Esophagus (tissue), 2 donors: ENCODE data around the gene C3orf70. TPM values are rescaled to one million over a fixed set of nuclear protein-coding genes. Genes with fewer than 3 reads are reported as not detected.

Source experiments
- H3K27ac ChIP-seq, 2 donors: one replicate each; pipeline ENCODE4 v1.5.1; 2013; ENCODE audit warnings: low read depth in 2 of 2, mild to moderate bottlenecking in 2 of 2, inconsistent platforms in 1 of 2, low read length in 1 of 2, moderate library complexity in 1 of 2
- H3K27me3 ChIP-seq, 2 donors: one replicate each; pipeline ENCODE4 v1.6.1; 2013; ENCODE audit warnings: low read length in 2 of 2, control low read depth in 1 of 2, mild to moderate bottlenecking in 1 of 2; ENCODE audit not compliant: insufficient read depth in 2 of 2, control insufficient read depth in 1 of 2
- H3K36me3 ChIP-seq, 2 donors: one replicate each; pipeline ENCODE4 v1.6.1; 2013; ENCODE audit warnings: low read length in 1 of 2; ENCODE audit not compliant: control insufficient read depth in 2 of 2, insufficient read depth in 2 of 2
- H3K4me1 ChIP-seq, 2 donors: one replicate each; pipeline ENCODE4 v1.6.1; 2013; ENCODE audit warnings: low read length in 1 of 2; ENCODE audit not compliant: control insufficient read depth in 2 of 2, insufficient read depth in 2 of 2
- H3K4me3 ChIP-seq, 2 donors: one replicate each; pipeline ENCODE4 v1.5.1; 2013; ENCODE audit warnings: low read length in 2 of 2, mild to moderate bottlenecking in 2 of 2, low read depth in 1 of 2, moderate library complexity in 1 of 2
- H3K9me3 ChIP-seq, 2 donors: one replicate each; pipeline ENCODE4 v1.6.1; 2013; ENCODE audit warnings: mild to moderate bottlenecking in 2 of 2, low read depth in 1 of 2, low read length in 1 of 2, moderate library complexity in 1 of 2; ENCODE audit not compliant: control insufficient read depth in 2 of 2, insufficient read depth in 1 of 2
- WGBS, 2 donors: extraction: QIAGEN DNeasy Blood & Tissue Kit; methylation state at CpG; one replicate each; pipeline ENCODE4 v1.1.7; 2013; 5-methylcytosine and 5-hydroxymethylcytosine counted together
- polyA plus RNA-seq, 2 donors: library from polyadenylated mRNA; stranded (reverse); fragments of 200-250 nt; gene quantifications; one replicate each; pipeline ENCODE4 v1.2.3, GENCODE V29; 2013
- donor health status: healthy with polysubstance abuse.
- donor health status: Bipolar disorder and iron deficiency.

C3orf70 gene
- polyA plus RNA-seq, 2 donors, result 0.49 to 1.5 TPM

DNA sequence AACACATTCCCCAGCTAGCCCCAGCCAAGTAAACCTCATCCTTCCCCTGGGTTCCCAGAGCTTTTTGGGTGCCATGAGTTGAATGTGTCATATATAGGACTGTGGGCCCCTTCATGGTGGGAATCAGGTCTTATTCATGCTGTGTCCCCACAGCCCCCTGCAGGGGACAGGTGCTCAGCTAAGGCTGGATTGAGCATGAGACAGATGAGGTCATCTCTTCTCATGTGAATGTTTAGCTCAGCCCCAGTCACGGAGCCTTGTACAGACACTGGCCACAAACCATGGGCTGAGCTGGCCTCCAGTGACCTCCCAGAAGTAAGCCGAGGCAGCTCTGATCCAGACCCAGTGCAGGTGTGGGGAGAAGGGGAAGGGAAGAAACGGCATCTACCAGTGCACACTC, 70.7 kb downstream of the C3orf70 start:
- Histone ChIP-seq H3K4me3 (no peak overlapping the region), H3K4me1 (no peaks in the 10 kb centered on the region)
- WGBS, 2 donors, result 68 to 75% methylated on average over 3 of the region's 3 CpGs

DNA sequence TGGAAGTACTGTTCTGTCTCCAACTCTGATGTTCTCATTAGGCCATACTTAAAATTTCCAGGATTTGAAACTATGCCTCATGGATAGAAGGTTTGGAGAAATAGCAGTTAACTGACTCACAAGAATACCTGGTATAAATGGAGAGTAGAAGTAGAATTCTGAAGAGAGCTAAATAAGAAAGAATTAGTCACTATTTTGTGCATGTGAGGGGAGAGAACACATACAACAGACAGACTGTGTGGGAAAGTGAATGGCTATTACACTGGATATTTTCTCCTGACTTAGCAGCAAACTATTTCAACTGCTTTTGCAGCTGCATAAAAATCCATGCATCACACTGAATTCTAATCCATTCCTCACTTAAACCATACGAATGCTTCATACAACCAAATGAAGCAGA, 71.3 kb downstream of the C3orf70 start:
- H3K27ac ChIP-seq, result no peak overlapping the region
- WGBS, 2 donors, result 79 to 86% methylated on average over 1 of the region's 1 CpG
- no peaks in the 10 kb centered on the region for H3K27me3 ChIP-seq
- H3K9me3 ChIP-seq, result no peaks in the 10 kb centered on the region
- no peak overlapping the region for H3K4me3 ChIP-seq
- no peaks in the 10 kb centered on the region for H3K36me3 ChIP-seq
- H3K4me1 ChIP-seq, result no peaks in the 10 kb centered on the region

More for the DNA sequence above, 70.7 kb downstream of the C3orf70 start:
- H3K36me3 ChIP-seq, result no peaks in the 10 kb centered on the region
- H3K9me3 ChIP-seq, result no peaks in the 10 kb centered on the region
- no peak overlapping the region for H3K27ac ChIP-seq
- no peaks in the 10 kb centered on the region for H3K27me3 ChIP-seq

DNA sequence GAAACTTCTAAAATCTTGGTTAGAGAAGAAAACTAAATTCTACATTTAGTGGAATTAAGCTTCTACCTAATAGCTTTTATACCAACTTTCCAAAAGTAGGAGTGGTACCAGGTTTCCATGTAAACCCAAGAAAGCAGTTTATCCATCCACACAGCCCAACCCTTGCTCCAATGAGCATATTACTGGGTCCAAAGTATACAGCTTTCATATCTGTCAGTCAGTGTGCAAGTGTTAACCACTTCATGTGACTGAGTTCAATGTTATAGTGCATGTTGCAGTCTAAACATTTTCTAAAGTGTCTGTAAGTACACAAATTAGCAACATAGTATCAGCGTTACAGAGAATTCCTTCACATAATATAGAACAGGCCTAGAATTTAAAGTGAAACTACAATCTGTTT, 73.2 kb downstream of the C3orf70 start:
- 76% methylated on average over 1 of the region's 1 CpG for WGBS, 2 donors
- no peak overlapping the region for H3K4me3 ChIP-seq
- no peaks in the 10 kb centered on the region for H3K27me3 ChIP-seq

DNA sequence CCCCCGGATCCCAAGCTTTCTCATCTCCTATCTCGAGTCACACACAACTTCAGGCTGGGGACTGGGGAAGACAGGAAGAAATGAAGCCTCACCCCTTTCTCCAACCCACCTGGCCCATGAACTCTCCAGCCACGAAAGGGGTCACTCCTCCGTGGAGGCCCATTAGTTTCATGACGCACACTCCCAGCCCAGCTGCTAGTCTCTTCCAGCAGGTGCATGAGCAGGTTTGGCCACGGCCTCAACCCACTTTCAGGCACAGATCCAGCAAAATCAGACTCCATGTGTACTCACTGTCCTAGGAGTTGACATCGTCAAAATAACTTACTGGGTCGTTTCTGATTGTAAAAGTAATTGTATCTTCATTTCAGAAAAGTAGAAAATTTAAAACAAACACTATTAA, 76.6 kb downstream of the C3orf70 start:
- Histone ChIP-seq H3K36me3 (no peaks in the 10 kb centered on the region), H3K27me3 (no peaks in the 10 kb centered on the region), H3K9me3 (no peaks in the 10 kb centered on the region), H3K27ac (no peak overlapping the region), H3K4me1 (peaks cover 0 to 3% of the 10 kb centered on the region in 2 donors), H3K4me3 (no peak overlapping the region)
- WGBS, 2 donors, result 68 to 81% methylated on average over 8 of the region's 8 CpGs

More for the DNA sequence above, 73.2 kb downstream of the C3orf70 start:
- peaks cover 0 to 3% of the 10 kb centered on the region in 2 donors for H3K4me1 ChIP-seq
- H3K9me3 ChIP-seq, result no peaks in the 10 kb centered on the region
- no peaks in the 10 kb centered on the region for H3K36me3 ChIP-seq
- H3K27ac ChIP-seq, result no peak overlapping the region

DNA sequence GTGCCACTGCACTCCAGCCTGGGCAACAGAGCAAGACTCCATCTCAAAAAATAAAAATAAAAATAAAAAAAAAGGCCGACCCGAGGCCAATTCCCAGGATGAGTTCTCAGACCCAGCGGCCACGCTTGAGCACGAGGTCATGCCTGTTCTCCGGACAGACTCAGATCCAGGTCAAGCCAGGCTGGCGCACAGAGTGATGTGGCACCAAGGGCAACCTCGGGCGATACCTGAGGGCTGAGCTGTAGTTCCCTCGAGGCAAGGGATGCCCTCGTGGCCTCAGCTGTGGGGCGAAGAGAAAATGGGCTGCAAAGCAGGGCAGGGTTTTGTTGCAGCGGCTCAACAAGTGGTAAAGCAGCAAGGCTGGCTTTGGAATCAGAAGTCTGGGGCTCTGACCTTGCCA, 77.3 kb downstream of the C3orf70 start:
- Histone ChIP-seq H3K27ac (no peak overlapping the region), H3K9me3 (no peaks in the 10 kb centered on the region), H3K36me3 (no peaks in the 10 kb centered on the region), H3K27me3 (no peaks in the 10 kb centered on the region), H3K4me1 (peaks cover 0 to 3% of the 10 kb centered on the region in 2 donors), H3K4me3 (no peak overlapping the region)
- WGBS, 2 donors, result 92 to 94% methylated on average over 13 of the region's 13 CpGs

DNA sequence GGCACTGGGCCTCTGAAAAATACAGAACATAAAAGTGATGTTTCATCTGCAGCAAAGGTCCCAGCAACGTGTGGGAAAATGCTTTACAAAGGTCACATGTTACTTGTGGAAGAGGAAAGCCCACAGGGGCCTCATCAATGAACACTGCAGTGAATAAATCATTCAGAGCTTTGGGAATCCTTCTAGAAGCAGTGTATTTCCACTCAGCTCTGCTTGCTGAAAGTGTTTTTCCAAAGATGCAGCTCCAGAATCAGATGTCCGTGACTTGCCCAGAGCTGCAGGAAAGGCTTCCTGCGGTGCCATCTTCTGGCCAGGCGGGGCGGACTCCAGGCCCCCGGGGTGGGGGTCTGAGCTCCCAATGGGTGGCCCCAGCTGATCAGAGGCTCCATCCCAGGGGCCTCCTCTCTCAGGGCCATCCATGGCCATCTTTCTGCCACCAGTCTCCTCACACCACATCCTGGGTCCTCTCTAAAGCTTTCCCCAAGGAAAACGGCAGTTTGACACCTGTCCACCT, 81.5 kb downstream of the C3orf70 start:
- H3K27ac ChIP-seq, result no peak overlapping the region
- peaks cover 0 to 3% of the 10 kb centered on the region in 2 donors for H3K4me1 ChIP-seq
- no peaks in the 10 kb centered on the region for H3K27me3 ChIP-seq
- H3K36me3 ChIP-seq, result no peaks in the 10 kb centered on the region
- H3K4me3 ChIP-seq, result no peak overlapping the region
- no peaks in the 10 kb centered on the region for H3K9me3 ChIP-seq
- WGBS, 2 donors, result 63 to 64% methylated on average over 7 of the region's 7 CpGs

DNA sequence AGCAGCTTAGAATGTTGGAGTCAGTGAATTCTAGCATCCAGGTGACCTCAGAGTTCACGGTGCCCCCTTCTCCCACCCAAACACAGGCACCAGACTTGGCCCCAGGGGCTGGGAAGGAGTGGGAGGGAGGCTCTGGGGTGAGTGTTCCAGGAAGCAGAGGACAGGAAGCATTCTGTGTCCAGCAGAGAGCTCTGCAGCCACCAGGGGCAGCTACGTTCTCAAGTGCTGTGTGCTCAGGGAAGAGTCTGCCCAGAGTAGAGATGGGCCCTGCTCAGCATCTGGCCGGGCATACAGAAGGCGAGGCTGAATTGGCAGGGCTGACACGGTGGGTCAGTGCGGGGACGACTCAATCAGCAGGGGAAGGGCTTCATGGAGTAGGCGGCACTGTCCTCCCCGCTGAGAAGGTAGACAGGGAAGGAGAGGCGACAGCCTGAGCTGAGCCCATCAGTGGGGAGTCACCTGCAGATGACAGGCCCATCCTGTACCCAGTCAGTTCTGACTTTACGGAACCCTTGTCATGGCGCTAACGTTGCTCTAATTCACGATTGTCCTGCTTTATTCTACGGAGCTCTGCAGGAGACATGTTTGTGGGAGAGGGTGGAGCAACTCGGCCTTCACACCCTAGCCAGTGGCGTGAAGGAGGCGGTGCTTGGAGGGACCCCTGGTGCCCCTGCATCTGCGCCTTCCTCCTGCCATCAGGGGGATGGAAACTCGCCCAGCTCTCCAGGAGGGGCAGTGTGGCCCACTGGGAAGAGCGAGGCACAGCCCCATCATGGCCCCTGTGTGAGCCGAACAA, 82.2 kb downstream of the C3orf70 start:
- Histone ChIP-seq H3K4me3 (no peak overlapping the region), H3K4me1 (peaks cover 0 to 2% of the 10 kb centered on the region in 2 donors), H3K36me3 (no peaks in the 10 kb centered on the region), H3K9me3 (no peaks in the 10 kb centered on the region), H3K27me3 (no peaks in the 10 kb centered on the region), H3K27ac (no peak overlapping the region)
- 75 to 79% methylated on average over 22 of the region's 22 CpGs for WGBS, 2 donors

DNA sequence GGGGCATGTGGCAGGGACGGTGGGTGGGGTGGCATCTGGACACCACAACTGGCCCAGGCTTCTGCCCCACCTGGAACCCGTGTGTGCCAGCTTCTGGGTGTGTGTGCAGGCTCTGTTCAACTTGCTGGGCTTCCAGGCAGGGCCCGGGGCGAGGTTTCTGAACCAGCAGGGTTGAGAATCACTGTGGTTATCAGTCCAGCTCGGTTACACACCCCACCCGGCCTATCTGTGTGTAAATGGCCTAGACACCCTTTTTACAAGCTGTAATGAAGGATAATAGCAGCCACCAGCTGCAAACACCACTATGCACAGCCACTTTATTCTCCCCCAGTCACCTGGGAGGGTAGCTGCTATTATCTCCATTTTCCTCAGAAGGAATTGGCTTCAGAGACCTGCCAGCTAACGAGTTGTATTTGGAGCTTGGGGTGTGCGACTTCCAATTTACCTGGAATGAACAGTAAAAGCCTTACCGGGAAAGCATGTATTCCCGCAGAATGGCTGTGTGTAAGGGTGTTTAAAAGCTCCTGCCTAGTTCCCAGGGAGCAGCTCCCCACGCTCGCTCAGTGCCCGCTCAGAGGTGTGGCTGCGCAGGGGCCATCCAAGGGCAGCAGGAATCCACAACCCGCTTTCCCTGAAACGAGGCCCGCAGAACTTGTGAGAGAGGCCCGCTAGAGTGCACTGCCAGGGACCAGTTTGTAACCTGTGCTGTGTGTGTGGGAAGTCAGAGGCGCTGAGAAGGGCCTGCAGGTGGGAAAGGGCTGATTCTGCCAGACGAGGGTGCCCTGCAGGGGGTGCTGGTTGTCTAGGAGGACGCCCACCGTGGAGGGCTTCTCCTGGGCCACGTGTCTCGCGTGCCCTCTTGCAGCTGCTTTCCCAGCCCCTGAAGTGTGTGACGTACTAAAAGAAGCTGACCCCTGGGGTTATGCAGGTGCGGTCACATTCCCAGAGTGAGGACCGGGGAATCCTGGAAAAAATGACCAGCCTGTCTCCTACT, 83.5 kb downstream of the C3orf70 start:
- 66 to 73% methylated on average over 28 of the region's 28 CpGs for WGBS, 2 donors
- no peaks in the 10 kb centered on the region for H3K36me3 ChIP-seq
- H3K27me3 ChIP-seq, result no peaks in the 10 kb centered on the region
- no peaks in the 10 kb centered on the region for H3K9me3 ChIP-seq
- H3K4me3 ChIP-seq, result no peak overlapping the region
- H3K4me1 ChIP-seq, result no peaks in the 10 kb centered on the region
- H3K27ac ChIP-seq, result no peak overlapping the region

DNA sequence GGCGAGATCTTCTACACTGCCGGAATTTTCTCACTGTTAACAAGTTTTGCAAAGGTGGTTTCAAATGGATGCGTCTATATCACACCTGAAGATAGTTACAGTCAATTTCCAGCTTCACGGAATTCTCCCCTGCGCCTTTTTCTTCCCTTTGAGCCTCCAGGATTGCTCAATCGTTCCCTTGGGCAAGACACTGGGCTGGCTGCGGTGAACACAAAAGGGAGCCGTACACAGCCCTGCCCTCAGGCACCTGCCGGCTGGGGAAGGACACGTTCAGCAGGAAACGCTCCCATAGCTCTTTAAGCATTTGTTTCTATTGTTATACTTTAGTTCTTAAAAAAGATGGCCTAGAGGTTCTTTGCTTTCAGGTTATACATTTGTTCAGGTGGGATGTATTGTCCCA, 85.7 kb downstream of the C3orf70 start:
- Histone ChIP-seq H3K4me3 (no peak overlapping the region), H3K36me3 (no peaks in the 10 kb centered on the region), H3K4me1 (no peaks in the 10 kb centered on the region), H3K9me3 (no peaks in the 10 kb centered on the region), H3K27me3 (no peaks in the 10 kb centered on the region), H3K27ac (no peak overlapping the region)
- WGBS, 2 donors, result 68 to 85% methylated on average over 11 of the region's 11 CpGs
